Cardiac septum (tissue), 1 donor: ENCODE data around the gene BEST4. TPM values are rescaled to one million over a fixed set of nuclear protein-coding genes. Genes with fewer than 3 reads are reported as not detected.
"Not testable (repeated sequence)": the region's sequence is repeated elsewhere in the genome, so short reads cannot be mapped to it uniquely, and the experiment has no call there.

Experiments
- DNase-seq: peaks from one replicate; pipeline ENCODE4 v3.0.0-alpha.2; 2020; ENCODE audit warnings: low spot score
- intact Hi-C: fragments of 100-400 bp; cut with DNase I; formaldehyde crosslinking; loops from one replicate; pipeline ENCODE4 v1.14.0; 2022
- total RNA-seq: library from RNA; stranded (reverse); fragmentation: NEBNext Ultra II Directional; extraction: Animal tissue kit (Norgen Biotek cat#: 25700); gene quantifications from one replicate; pipeline ENCODE4 v1.2.1, GENCODE V29; 2021
- donor health status: DM: no; HTN: no; CAD: no.

The BEST4 gene
- total RNA-seq, 1 donor from 2014 or later, result 0.11 TPM

- DNase-seq, result no peak
- intact Hi-C loops, result loop anchor here (5.0 kb wide), 1 partner anchor 562 kb away; no protein-coding TSS in a partner anchor
These were observed 47.8 kb downstream of the BEST4 start for GRCh38 chr1:44740179-44740617.

- intact Hi-C loops, result loop anchor here (1.0 to 5.0 kb wide), 2 partner anchors 34 to 563 kb away; no protein-coding TSS in a partner anchor
- DNase-seq, result peak; percentile 98
These were observed 48.4 kb downstream of the BEST4 start, which contains the start of gene KIF2C for GRCh38 chr1:44739307-44740178. TSS of gene KIF2C (plus strand) at chr1:44739837. CDS start at chr1:44739933, 96 bp downstream.

DNA sequence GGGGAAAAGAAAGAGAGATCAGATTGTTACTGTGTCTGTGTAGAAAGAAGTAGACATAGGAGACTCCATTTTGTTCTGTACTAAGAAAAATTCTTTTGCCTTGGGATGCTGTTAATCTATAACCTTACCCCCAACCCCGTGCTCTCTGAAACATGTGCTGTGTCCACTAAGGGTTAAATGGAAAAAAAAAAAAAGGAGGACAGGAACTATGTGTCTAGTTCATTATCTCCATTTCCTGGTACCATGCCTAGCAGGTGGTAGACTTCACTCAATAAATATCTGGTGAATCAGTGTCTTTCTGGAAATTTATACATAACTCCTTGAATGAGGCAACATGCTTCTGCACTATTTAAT, 49.0 kb downstream of the BEST4 start:
- intact Hi-C loops, result loop anchor here (1.0 kb wide), 1 partner anchor 34 kb away; no protein-coding TSS in a partner anchor
- not testable (repeated sequence) for DNase-seq

DNA sequence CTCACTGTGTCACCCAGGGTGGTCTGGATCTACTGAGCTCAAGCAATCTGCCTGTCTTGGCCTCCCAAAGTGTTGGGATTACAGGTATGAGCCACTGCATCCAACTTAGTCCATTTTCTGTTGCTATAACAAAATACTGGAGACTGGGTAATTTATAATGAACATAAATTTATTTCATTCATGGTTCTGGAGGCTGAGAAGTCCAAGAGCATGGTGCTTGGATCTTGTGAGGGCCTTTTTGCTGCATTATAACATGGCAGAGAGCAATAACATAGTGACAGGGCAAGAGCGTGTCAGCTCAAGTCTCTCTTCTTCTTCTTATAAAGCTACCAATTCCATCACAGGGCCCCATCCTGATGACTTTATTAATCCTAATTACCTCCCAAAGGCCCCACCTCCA, 52.0 kb downstream of the BEST4 start:
- DNase-seq, result no peak
- intact Hi-C loops, result no loop called here

GRCh38 chr1:44733784-44734183, 54.2 kb downstream of the BEST4 start:
- DNase-seq, result no peak
- intact Hi-C loops, result loop anchor here (5.0 kb wide), 1 partner anchor 279 kb away; the partner anchor contains the start of genes HECTD3 and UROD

Other genes starting within 250 kb of the BEST4 start
- 9.8 TPM for gene TMEM53, start 113.7 kb downstream of the BEST4 start, total RNA-seq
- gene ARMH1, start 113.5 kb downstream of the BEST4 start, total RNA-seq, result 0.70 TPM
- gene RNU5D-1, start 57.0 kb downstream of the BEST4 start, total RNA-seq, result not detected
- gene KIF2C, start 48.3 kb downstream of the BEST4 start, total RNA-seq, result 1.3 TPM
- 581 TPM for gene RPS8, start 12.6 kb downstream of the BEST4 start, total RNA-seq
- gene PLK3, start 12.2 kb upstream of the BEST4 start, total RNA-seq, result 8.4 TPM
- not detected for gene DYNLT4, start 19.2 kb upstream of the BEST4 start, total RNA-seq
- 4.4 TPM for gene BTBD19, start 20.4 kb upstream of the BEST4 start, total RNA-seq
- 0.35 TPM for gene PTCH2, start 55.1 kb upstream of the BEST4 start, total RNA-seq
- 26.5 TPM for gene EIF2B3, start 198.4 kb upstream of the BEST4 start, total RNA-seq
- gene HECTD3, start 223.2 kb upstream of the BEST4 start, total RNA-seq, result 18.4 TPM
- gene UROD, start 224.1 kb upstream of the BEST4 start, total RNA-seq, result 70.3 TPM